A204.1 (cell line): ENCODE measurements around the gene TMEM255A.
"Not testable (repeated sequence)": the region's sequence is repeated elsewhere in the genome, so short reads cannot be mapped to it uniquely, and the experiment has no call there.

Experiments used
- FAIRE-seq: peaks from 2 replicates; lab custom pipeline; 2012; peaks lifted over from hg19 to GRCh38; lab: Jason Lieb, UNC

TMEM255A gene

GRCh38 chrX:120310861-120311726, at the start of gene TMEM255A:
Gene TMEM255A, minus strand, starts transcription at chrX:120311461. Its CDS starts 152 bp downstream, at chrX:120311309.
- no peak for FAIRE-seq

GRCh38 chrX:120358737-120359456, 47.6 kb upstream of the TMEM255A start:
- FAIRE-seq: no peak

- no peak for FAIRE-seq
Observed at GRCh38 chrX:120357186-120357585, 45.9 kb upstream of the TMEM255A start.

GRCh38 chrX:120356084-120356483, 44.8 kb upstream of the TMEM255A start:
- FAIRE-seq: no peak

- no peak for FAIRE-seq
Observed at GRCh38 chrX:120350450-120351138, 39.3 kb upstream of the TMEM255A start.

- FAIRE-seq: not testable (repeated sequence)
Observed at GRCh38 chrX:120344566-120344965, 33.3 kb upstream of the TMEM255A start.

GRCh38 chrX:120336899-120337298, 25.6 kb upstream of the TMEM255A start:
- FAIRE-seq: no peak

- FAIRE-seq: no peak
Observed at GRCh38 chrX:120335289-120335688, 24.0 kb upstream of the TMEM255A start.

GRCh38 chrX:120334603-120335002, 23.3 kb upstream of the TMEM255A start:
- FAIRE-seq: no peak

- no peak for FAIRE-seq
Observed at GRCh38 chrX:120334151-120334550, 22.9 kb upstream of the TMEM255A start.

GRCh38 chrX:120332394-120332793, 21.1 kb upstream of the TMEM255A start:
- FAIRE-seq: no peak

- no peak for FAIRE-seq
Observed at GRCh38 chrX:120331116-120331515, 19.9 kb upstream of the TMEM255A start.

- no peak for FAIRE-seq
Observed at GRCh38 chrX:120321520-120322281, 10.4 kb upstream of the TMEM255A start.

- FAIRE-seq: no peak
Observed at GRCh38 chrX:120318411-120318810, 7.2 kb upstream of the TMEM255A start.

- FAIRE-seq: no peak
Observed at GRCh38 chrX:120316587-120317283, 5.5 kb upstream of the TMEM255A start.

- FAIRE-seq: no peak
Observed at GRCh38 chrX:120315776-120316175, 4.5 kb upstream of the TMEM255A start.

GRCh38 chrX:120311727-120312063, 434 bp upstream of the TMEM255A start:
- FAIRE-seq: no peak

- FAIRE-seq: no peak
Observed at GRCh38 chrX:120309873-120310705, 1.2 kb downstream of the TMEM255A start.

GRCh38 chrX:120308959-120309872, 2.0 kb downstream of the TMEM255A start:
- no peak for FAIRE-seq

GRCh38 chrX:120308558-120308957, 2.7 kb downstream of the TMEM255A start:
- FAIRE-seq: no peak
